ENCODE measurements around the gene RPL29. TPM values are rescaled to one million over a fixed set of nuclear protein-coding genes. Genes with fewer than 3 reads are reported as not detected.
"Not testable (repeated sequence)": the region's sequence is repeated elsewhere in the genome, so short reads cannot be mapped to it uniquely, and the experiment has no call there.

The RPL29 gene
- total RNA-seq, 4 donors from 2014 or later: 1,428 to 2,708 (median 2,246) TPM

DNA sequence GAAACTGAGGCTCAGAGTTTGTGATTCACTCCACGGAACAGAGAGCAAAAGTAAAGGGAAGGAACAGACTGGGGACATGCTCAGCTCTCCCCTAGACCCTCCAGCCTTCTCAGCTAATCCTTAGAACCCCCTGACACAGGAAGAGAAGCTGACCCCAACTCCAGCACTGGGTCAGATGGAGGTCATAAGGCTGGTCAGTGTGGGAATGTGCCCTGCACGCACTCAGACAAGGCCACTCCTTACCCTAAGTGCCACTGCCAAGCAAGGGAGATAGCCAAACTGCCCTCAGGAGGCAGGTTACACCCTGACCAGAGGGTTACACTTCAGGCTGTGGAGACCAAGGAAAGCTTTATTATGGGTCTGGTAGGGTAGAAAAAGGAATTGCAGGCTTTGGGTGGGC lies 1.2 kb downstream of the RPL29 start:
- WGBS: 100% methylated on average over 1 of the region's 2 CpGs
- no peak for DNase-seq (ENCODE audit: low spot score in 2 of 2)
- Histone ChIP-seq H3K36me3 (peaks cover 38% of the 10 kb centered on the region), H3K9me3 (no peaks in the 10 kb centered on the region), H3K27me3 (no peaks in the 10 kb centered on the region), H3K27ac (peak overlapping the region; percentile 88), H3K4me1 (peaks cover 28% of the 10 kb centered on the region), H3K4me3 (peak overlapping the region; percentile 92)
- TF ChIP-seq EP300 (IDR thresholded peaks at IDR 0.05) (no peak), POLR2A (IDR thresholded peaks at IDR 0.05) (no peak), POLR2AphosphoS5 (IDR thresholded peaks at IDR 0.05) (no peak)
- TF ChIP-seq, protein P1, sequence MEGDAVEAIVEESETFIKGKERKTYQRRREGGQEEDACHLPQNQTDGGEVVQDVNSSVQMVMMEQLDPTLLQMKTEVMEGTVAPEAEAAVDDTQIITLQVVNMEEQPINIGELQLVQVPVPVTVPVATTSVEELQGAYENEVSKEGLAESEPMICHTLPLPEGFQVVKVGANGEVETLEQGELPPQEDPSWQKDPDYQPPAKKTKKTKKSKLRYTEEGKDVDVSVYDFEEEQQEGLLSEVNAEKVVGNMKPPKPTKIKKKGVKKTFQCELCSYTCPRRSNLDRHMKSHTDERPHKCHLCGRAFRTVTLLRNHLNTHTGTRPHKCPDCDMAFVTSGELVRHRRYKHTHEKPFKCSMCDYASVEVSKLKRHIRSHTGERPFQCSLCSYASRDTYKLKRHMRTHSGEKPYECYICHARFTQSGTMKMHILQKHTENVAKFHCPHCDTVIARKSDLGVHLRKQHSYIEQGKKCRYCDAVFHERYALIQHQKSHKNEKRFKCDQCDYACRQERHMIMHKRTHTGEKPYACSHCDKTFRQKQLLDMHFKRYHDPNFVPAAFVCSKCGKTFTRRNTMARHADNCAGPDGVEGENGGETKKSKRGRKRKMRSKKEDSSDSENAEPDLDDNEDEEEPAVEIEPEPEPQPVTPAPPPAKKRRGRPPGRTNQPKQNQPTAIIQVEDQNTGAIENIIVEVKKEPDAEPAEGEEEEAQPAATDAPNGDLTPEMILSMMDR (IDR thresholded peaks at IDR 0.05): no peak

DNA sequence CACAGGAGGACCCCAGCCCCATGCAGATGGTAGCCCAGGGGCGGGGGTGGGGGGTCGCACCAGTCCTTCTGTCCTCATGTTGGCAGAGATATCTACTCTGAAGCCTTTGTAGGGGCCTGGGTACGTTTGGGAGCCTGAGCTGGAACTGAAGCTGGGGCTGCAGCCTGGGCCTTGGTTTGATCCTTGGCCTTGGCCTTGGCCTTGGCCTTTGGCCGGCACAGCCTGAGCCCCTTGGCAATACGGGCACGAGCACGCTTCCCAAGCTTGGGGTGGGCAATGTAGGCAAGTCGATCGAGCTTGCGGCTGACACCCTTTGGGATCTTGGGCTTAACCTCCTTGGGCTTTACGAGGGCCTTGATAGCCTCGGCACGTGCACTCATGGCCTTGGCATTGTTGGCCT lies 2.0 kb downstream of the RPL29 start:
- not testable (repeated sequence) for H3K9me3 ChIP-seq; H3K4me3 ChIP-seq; H3K27ac ChIP-seq; DNase-seq (ENCODE audit: low spot score in 2 of 2); H3K27me3 ChIP-seq
- Histone ChIP-seq H3K36me3 (peaks cover 38% of the 10 kb centered on the region), H3K4me1 (peaks cover 28% of the 10 kb centered on the region)
- WGBS: 83% methylated on average over 2 of the region's 13 CpGs

GRCh38 chr3:51992017-51992682 lies 3.5 kb downstream of the RPL29 start:
- H3K27me3 ChIP-seq: no peaks in the 10 kb centered on the region
- no peak for DNase-seq (ENCODE audit: low spot score in 2 of 2)
- peaks cover 28% of the 10 kb centered on the region for H3K4me1 ChIP-seq
- H3K27ac ChIP-seq: no peak overlapping the region
- H3K36me3 ChIP-seq: peaks cover 38% of the 10 kb centered on the region
- H3K4me3 ChIP-seq: no peak overlapping the region
- TF ChIP-seq POLR2AphosphoS5 (IDR thresholded peaks at IDR 0.05) (no peak), EP300 (IDR thresholded peaks at IDR 0.05) (no peak), POLR2A (IDR thresholded peaks at IDR 0.05) (no peak)
- TF ChIP-seq, protein P1 (IDR thresholded peaks at IDR 0.05): no peak
- no peaks in the 10 kb centered on the region for H3K9me3 ChIP-seq
- 86% methylated on average over 3 of the region's 3 CpGs for WGBS

GRCh38 chr3:51990501-51990971 lies 5.2 kb downstream of the RPL29 start:
- DNase-seq (ENCODE audit: low spot score in 2 of 2); H3K27ac ChIP-seq; H3K9me3 ChIP-seq; H3K27me3 ChIP-seq; H3K4me3 ChIP-seq: not testable (repeated sequence)
- WGBS: 92% methylated on average over 7 of the region's 38 CpGs
- Histone ChIP-seq H3K4me1 (peaks cover 23% of the 10 kb centered on the region), H3K36me3 (peaks cover 38% of the 10 kb centered on the region)

DNA sequence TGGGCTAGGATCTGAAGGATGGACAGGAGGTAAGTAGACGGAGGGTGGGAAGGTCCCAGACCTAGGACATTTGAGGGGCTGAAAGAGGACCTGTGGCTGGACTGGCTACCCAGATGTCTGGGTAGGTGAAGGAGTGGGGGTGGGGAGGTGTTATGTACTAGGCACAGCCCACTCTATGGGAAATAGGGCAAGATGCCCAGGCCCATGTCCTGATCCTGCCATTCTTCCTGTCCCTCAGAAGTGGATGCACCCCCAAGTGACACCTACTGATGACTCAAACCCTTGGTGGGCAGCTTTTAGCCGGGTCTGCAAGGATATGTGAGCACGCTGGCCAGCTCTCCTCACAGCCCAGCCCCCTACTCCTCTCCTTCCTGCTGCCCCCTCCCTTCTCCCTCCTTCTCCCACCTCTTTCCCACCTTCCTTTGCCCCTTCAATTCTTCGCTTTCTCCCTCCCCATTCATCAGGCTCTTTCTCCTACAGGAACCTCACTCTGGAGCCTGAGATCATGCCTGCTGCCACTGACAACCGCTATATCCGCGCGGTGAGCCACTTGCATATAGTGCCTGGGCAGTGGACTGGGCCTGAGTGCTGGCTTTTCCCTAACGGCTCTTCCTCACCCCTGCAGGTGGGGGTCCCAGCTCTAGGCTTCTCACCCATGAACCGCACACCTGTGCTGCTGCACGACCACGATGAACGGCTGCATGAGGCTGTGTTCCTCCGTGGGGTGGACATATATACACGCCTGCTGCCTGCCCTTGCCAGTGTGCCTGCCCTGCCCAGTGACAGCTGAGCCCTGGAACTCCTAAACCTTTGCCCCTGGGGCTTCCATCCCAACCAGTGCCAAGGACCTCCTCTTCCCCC lies 7.2 kb downstream of the RPL29 start:
- Histone ChIP-seq H3K36me3 (peaks cover 24% of the 10 kb centered on the region), H3K27ac (no peak overlapping the region), H3K9me3 (no peaks in the 10 kb centered on the region), H3K4me1 (peaks cover 14% of the 10 kb centered on the region), H3K27me3 (no peaks in the 10 kb centered on the region), H3K4me3 (no peak overlapping the region)
- 75% methylated on average over 14 of the region's 15 CpGs for WGBS
- no peak for DNase-seq (ENCODE audit: low spot score in 2 of 2)
- TF ChIP-seq POLR2A (IDR thresholded peaks at IDR 0.05): no peak
- no peak for TF ChIP-seq EP300 (IDR thresholded peaks at IDR 0.05)
- TF ChIP-seq, protein P1 (IDR thresholded peaks at IDR 0.05): no peak
- TF ChIP-seq POLR2AphosphoS5 (IDR thresholded peaks at IDR 0.05): no peak

GRCh38 chr3:51987568-51987967 lies 8.1 kb downstream of the RPL29 start:
- WGBS: 91% methylated on average over 6 of the region's 7 CpGs
- no peak for DNase-seq (ENCODE audit: low spot score in 2 of 2)
- H3K27ac ChIP-seq: no peak overlapping the region
- no peak for TF ChIP-seq POLR2AphosphoS5 (IDR thresholded peaks at IDR 0.05)
- no peak for TF ChIP-seq POLR2A (IDR thresholded peaks at IDR 0.05)
- no peaks in the 10 kb centered on the region for H3K27me3 ChIP-seq
- no peaks in the 10 kb centered on the region for H3K9me3 ChIP-seq
- peaks cover 15% of the 10 kb centered on the region for H3K36me3 ChIP-seq
- H3K4me1 ChIP-seq: peaks cover 20% of the 10 kb centered on the region
- no peak overlapping the region for H3K4me3 ChIP-seq

All from suprapubic skin (tissue), 4 donors.